MM.1S (cell line): Measurements from ENCODE around the gene C5AR1.

Source experiments
- EZH2 ChIP-seq: fragments of 300-600 bp; sonication (generic); optimal IDR thresholded peaks from 2 replicates; pipeline ENCODE3; 2017; ENCODE audit warnings: low read depth, mild to moderate bottlenecking, antibody characterized with exemption, low read length, mixed read lengths
- EZH2phosphoT487 ChIP-seq: fragments of 300-600 bp; sonication (generic); IDR thresholded peaks from 2 replicates; pipeline ENCODE4 v1.6.1; 2018; ENCODE audit warnings: antibody characterized with exemption, low read length
- TF ChIP-seq, protein P1 (sequence below): fragments of 300-600 bp; sonication (generic); IDR thresholded peaks from 2 replicates; pipeline ENCODE4 v1.5.1; 2016; ENCODE audit warnings: antibody characterized with exemption, low read length, mixed read lengths

DNA sequence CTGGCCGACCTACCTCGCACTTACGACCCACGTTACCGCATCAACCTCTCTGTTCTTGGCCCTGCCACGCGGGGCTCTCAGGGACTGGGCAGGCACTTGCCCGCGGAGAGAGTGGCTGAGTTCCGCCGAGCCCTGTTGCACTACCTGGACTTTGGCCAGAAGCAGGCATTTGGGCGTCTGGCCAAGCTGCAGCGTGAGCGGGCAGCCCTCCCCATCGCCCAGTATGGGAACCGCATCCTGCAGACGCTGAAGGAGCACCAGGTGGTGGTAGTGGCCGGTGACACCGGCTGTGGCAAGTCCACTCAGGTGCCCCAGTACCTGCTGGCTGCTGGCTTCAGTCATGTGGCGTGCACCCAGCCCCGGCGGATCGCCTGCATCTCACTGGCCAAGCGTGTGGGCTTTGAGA lies 43.6 kb downstream of the C5AR1 start:
- TF ChIP-seq, protein P1, sequence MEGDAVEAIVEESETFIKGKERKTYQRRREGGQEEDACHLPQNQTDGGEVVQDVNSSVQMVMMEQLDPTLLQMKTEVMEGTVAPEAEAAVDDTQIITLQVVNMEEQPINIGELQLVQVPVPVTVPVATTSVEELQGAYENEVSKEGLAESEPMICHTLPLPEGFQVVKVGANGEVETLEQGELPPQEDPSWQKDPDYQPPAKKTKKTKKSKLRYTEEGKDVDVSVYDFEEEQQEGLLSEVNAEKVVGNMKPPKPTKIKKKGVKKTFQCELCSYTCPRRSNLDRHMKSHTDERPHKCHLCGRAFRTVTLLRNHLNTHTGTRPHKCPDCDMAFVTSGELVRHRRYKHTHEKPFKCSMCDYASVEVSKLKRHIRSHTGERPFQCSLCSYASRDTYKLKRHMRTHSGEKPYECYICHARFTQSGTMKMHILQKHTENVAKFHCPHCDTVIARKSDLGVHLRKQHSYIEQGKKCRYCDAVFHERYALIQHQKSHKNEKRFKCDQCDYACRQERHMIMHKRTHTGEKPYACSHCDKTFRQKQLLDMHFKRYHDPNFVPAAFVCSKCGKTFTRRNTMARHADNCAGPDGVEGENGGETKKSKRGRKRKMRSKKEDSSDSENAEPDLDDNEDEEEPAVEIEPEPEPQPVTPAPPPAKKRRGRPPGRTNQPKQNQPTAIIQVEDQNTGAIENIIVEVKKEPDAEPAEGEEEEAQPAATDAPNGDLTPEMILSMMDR = no peak
- TF ChIP-seq EZH2phosphoT487 = no peak
- no peak for TF ChIP-seq EZH2
